Ectodermal cell (in vitro differentiated cells): ENCODE results near the gene CNNM2.

ENCODE experiments used
- H3K27ac ChIP-seq: 2 replicates; pipeline ENCODE4 v1.7.0; 2013; ENCODE audit warnings: mild to moderate bottlenecking, low read depth, low read length; ENCODE audit not compliant: insufficient read depth, poor library complexity, severe bottlenecking
- H3K27me3 ChIP-seq: 2 replicates; pipeline ENCODE4 v1.7.0; 2013; ENCODE audit warnings: mild to moderate bottlenecking, low read length; ENCODE audit not compliant: insufficient read depth, control insufficient read depth, poor library complexity, severe bottlenecking
- H3K36me3 ChIP-seq: one replicate; pipeline ENCODE4 v1.7.0; 2013; ENCODE audit warnings: low read length; ENCODE audit not compliant: control insufficient read depth, insufficient read depth
- H3K4me1 ChIP-seq: one replicate; pipeline ENCODE4 v1.7.0; 2013; ENCODE audit warnings: low read length; ENCODE audit not compliant: control insufficient read depth, insufficient read depth
- H3K4me3 ChIP-seq: 2 replicates; pipeline ENCODE4 v1.7.0; 2013; ENCODE audit warnings: low read depth, low read length, control low read depth; ENCODE audit not compliant: insufficient read depth
- H3K9me3 ChIP-seq: 2 replicates; pipeline ENCODE4 v1.7.0; 2013; ENCODE audit warnings: mild to moderate bottlenecking, low read length, moderate library complexity; ENCODE audit not compliant: control insufficient read depth
- WGBS, 2 experiments: methylation state at CpG; one replicate each; pipeline ENCODE4 v1.1.7; 2013; ENCODE audit warnings: missing lambda C conversion rate in 2 of 2; 5-methylcytosine and 5-hydroxymethylcytosine counted together

The CNNM2 gene

DNA sequence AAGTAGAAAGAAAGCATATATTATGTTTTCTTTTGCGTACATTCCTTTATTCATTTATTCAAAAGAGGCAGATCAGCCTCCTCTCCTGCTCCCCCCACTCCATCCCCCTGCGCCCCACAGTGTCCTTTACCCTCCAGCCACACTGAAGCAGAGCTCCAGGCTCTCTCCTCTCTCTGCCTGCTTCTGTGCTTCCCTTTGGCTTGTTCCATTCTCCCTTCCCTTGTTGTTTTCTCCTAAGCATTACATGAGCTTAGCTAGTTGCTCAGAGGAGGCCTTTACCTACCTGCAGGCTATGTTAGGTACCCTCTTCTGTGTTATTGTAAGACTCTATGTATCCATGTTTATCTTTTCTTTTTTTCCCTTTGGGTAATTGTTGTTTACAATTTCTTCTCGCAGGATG is 27.4 kb downstream of the CNNM2 start:
- H3K27me3 ChIP-seq: no peaks in the 10 kb centered on the region
- no peaks in the 10 kb centered on the region for H3K9me3 ChIP-seq
- no peak overlapping the region for H3K4me3 ChIP-seq
- H3K36me3 ChIP-seq: no peaks in the 10 kb centered on the region
- WGBS, 2 experiments: 95 to 98% methylated on average over 3 of the region's 3 CpGs
- H3K4me1 ChIP-seq: peaks cover 5% of the 10 kb centered on the region
- H3K27ac ChIP-seq: no peak overlapping the region

DNA sequence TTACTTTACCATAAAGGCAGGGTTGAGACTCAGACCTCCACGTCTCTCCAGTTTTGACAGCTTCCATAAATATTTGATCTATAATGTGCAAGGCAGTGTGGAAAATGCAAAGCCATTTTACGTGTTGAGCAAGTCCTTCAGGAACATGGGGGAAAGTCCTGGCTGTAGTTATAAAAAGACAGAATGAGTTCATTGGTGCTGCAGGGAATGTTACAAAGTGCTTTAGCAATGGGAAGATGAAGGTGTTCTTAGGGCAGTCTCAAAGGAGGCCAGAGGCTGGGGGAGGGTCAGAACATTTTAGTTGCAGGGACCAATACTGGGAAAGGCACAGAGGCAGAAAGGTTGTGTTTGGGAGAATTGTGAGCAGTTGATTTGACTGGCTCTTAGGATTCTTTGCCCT is 27.9 kb downstream of the CNNM2 start:
- no peaks in the 10 kb centered on the region for H3K27me3 ChIP-seq

DNA sequence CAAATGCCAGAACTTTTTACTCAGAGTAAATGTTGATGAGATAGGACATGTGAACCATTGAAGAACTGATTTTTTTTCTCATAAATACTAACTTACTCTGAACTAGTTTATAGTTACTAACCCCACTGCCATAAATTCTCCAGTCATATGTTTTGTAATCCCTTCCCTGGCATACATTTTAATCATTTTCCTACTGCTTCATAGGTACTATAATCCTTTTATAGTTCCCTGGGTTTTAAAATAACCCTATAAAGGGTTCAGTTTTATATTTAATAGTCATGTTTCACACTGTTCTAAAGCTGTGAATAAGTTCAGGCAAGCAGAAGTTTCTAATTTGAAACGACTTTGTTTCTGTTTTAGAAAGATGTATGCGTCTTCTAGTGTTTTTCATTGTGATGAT is 28.9 kb downstream of the CNNM2 start:
- Histone ChIP-seq H3K9me3 (no peaks in the 10 kb centered on the region), H3K27me3 (no peaks in the 10 kb centered on the region), H3K27ac (no peak overlapping the region), H3K4me1 (peaks cover 5% of the 10 kb centered on the region), H3K4me3 (no peak overlapping the region), H3K36me3 (no peaks in the 10 kb centered on the region)
- 90 to 92% methylated on average over 2 of the region's 2 CpGs for WGBS, 2 experiments

More for the DNA sequence above, 27.9 kb downstream of the CNNM2 start:
- no peak overlapping the region for H3K4me3 ChIP-seq
- 93 to 94% methylated on average over 2 of the region's 2 CpGs for WGBS, 2 experiments
- peaks cover 5% of the 10 kb centered on the region for H3K4me1 ChIP-seq
- H3K9me3 ChIP-seq: no peaks in the 10 kb centered on the region
- no peaks in the 10 kb centered on the region for H3K36me3 ChIP-seq
- no peak overlapping the region for H3K27ac ChIP-seq

DNA sequence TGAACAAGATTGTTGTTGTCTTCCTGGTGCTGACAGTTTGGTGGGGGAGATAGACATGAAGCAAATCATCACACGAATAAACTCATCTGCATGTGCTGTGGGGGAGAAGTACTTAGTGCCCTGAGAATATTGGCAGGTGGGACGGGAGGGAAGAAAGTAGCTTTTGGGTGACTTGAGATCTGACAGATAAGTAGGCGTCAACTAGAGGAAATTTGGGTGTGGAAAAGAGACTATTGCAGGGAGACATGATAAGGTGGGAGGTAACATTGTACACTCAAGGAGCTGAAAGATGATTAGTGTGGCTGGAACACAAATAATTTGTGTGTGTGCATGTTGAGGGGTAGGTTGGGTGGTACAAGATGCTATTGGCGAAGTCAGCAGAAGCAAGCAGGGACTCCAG is 30.1 kb downstream of the CNNM2 start:
- no peak overlapping the region for H3K4me3 ChIP-seq
- H3K9me3 ChIP-seq: no peaks in the 10 kb centered on the region
- no peaks in the 10 kb centered on the region for H3K27me3 ChIP-seq
- H3K4me1 ChIP-seq: peaks cover 5% of the 10 kb centered on the region
- H3K27ac ChIP-seq: no peak overlapping the region
- no peaks in the 10 kb centered on the region for H3K36me3 ChIP-seq
- WGBS, 2 experiments: 93 to 94% methylated on average over 4 of the region's 4 CpGs

GRCh38 chr10:102948786-102949185 is 30.7 kb downstream of the CNNM2 start:
- Histone ChIP-seq H3K4me3 (no peak overlapping the region), H3K4me1 (peaks cover 5% of the 10 kb centered on the region), H3K9me3 (no peaks in the 10 kb centered on the region), H3K27ac (no peak overlapping the region), H3K36me3 (no peaks in the 10 kb centered on the region), H3K27me3 (no peaks in the 10 kb centered on the region)
- 94 to 96% methylated on average over 3 of the region's 3 CpGs for WGBS, 2 experiments

DNA sequence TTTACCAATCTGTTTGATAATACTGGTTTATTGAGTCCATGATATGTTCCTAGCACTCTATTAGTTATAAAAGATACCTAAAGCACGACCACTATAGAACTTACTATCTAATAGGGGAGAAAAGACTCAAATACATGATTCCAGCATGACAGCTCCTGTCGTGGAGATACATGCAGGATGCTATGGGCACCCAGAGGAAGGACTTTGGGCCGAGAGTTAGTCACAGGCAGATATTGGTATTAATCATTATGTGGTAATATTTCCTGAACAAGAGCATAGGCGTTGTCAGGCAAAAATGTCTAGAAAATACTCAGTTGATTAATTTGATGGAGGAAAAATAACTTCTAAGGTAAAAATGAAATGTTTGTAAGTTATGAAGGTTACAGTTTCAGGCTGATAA is 31.8 kb downstream of the CNNM2 start:
- Histone ChIP-seq H3K4me3 (no peak overlapping the region), H3K9me3 (no peaks in the 10 kb centered on the region), H3K27me3 (no peaks in the 10 kb centered on the region), H3K4me1 (peaks cover 5% of the 10 kb centered on the region), H3K27ac (no peak overlapping the region), H3K36me3 (no peaks in the 10 kb centered on the region)
- 94 to 95% methylated on average over 3 to 4 of the region's 4 CpGs for WGBS, 2 experiments

- 84 to 88% methylated on average over 2 to 3 of the region's 3 CpGs for WGBS, 2 experiments
- H3K4me1 ChIP-seq: no peaks in the 10 kb centered on the region
- no peak overlapping the region for H3K27ac ChIP-seq
- no peak overlapping the region for H3K4me3 ChIP-seq
- no peaks in the 10 kb centered on the region for H3K9me3 ChIP-seq
- H3K36me3 ChIP-seq: no peaks in the 10 kb centered on the region
- no peaks in the 10 kb centered on the region for H3K27me3 ChIP-seq
These were observed 33.2 kb downstream of the CNNM2 start for GRCh38 chr10:102951316-102951715.

DNA sequence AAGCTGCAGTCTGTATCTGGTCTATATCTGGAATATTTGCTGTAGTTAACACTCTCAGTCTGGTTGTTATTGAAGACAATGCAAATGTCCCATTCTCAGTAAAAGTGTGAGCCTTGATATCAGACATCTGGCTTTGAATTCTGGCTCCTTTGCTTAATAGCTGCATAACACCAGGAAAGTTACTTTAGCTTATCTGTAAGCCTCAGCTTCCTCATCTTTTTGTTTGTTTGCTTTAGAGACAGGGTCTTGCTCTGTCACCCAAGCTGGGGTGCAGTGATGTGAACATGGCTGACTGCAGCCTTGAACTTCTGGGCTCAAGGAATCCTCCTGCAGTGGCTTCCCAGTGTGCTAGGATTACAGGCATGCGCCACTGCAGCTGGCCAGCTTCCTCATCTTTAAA is 41.3 kb downstream of the CNNM2 start:
- Histone ChIP-seq H3K4me1 (no peaks in the 10 kb centered on the region), H3K27me3 (no peaks in the 10 kb centered on the region), H3K36me3 (no peaks in the 10 kb centered on the region), H3K9me3 (no peaks in the 10 kb centered on the region), H3K27ac (no peak overlapping the region), H3K4me3 (no peak overlapping the region)
- 88 to 94% methylated on average over 1 of the region's 1 CpG for WGBS, 2 experiments

DNA sequence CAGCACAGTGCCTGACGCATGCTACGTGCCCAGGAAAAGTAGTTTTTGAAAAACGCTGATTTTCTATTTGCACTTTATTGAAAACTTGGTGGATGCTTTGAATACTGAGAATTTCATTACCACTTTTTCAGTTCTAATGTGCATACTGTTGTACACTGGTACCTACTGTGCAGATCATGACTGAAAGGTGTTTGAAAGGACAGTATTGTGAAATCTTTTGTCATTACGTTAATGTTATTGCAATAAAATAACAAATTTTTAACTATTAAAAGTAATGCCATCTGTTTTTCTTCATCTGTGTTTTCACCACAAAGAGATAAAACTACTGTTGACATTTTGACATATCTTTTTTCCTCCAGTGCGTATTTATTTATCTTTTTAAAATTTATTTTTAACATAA is 42.1 kb downstream of the CNNM2 start:
- Histone ChIP-seq H3K27me3 (no peaks in the 10 kb centered on the region), H3K36me3 (no peaks in the 10 kb centered on the region), H3K4me1 (no peaks in the 10 kb centered on the region), H3K9me3 (no peaks in the 10 kb centered on the region), H3K4me3 (no peak overlapping the region), H3K27ac (no peak overlapping the region)
- 95 to 100% methylated on average over 4 to 5 of the region's 5 CpGs for WGBS, 2 experiments

DNA sequence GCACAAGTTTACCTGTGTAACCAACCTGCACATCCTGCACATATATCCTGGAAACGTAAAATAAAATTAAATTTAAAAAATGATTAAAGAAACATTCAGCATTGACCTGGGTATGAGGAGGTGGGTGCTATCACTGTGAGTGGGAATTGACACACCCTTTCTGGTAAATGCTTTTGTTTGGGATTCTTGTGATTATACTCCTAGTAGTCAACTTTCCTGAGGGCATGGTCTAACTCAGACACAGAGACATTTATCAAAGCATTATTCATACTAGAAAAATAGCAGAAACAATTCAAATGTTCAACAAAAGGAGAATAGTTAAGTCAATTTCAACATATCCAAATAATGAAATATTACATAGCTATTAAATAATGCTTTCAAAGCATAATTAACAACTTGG is 44.2 kb downstream of the CNNM2 start:
- WGBS, 2 experiments: 83% methylated on average over 1 of the region's 1 CpG; no CpG with 5 or more reads in 1 of the 2 experiments
- Histone ChIP-seq H3K4me1 (no peaks in the 10 kb centered on the region), H3K36me3 (no peaks in the 10 kb centered on the region), H3K27me3 (no peaks in the 10 kb centered on the region), H3K9me3 (no peaks in the 10 kb centered on the region), H3K27ac (no peak overlapping the region), H3K4me3 (no peak overlapping the region)
